Measurements from ENCODE around the gene BCR. TPM values are rescaled to one million over a fixed set of nuclear protein-coding genes. Genes with fewer than 3 reads are reported as not detected.

Gene BCR
- total and polyA plus RNA-seq, 2 of the 8 experiments (the other 6 are each of a cell fraction or from before 2014, with no cell fraction given) = 66.7 to 130 TPM

- Histone ChIP-seq H4K91ac (replicated peaks; ENCODE audit: insufficient read length, low read length) (no peak overlapping the region), H2BK20ac (ENCODE audit: low read length) (peak overlapping the region; percentile 74; the same call in 1 of the 2 replicates), H3K27ac (ENCODE audit: low read depth, low read length) (no peak overlapping the region), H3K9ac (replicated peaks in 1 of 4; ENCODE audit: extremely low read depth in 1 of 4, low read depth in 3 of 4, low read length in 3 of 4) (no peak overlapping the region), H3K4me1 (replicated peaks in 1 of 4; ENCODE audit: control insufficient read depth in 3 of 4, insufficient read depth in 4 of 4, low read length in 3 of 4) (peaks cover 5 to 58% (median 30%) of the 10 kb centered on the region in 4 experiments), H3K18ac (ENCODE audit: extremely low read depth, low read length) (peak overlapping the region; percentile 17; the same call in 1 of the 2 replicates), H3K56ac (replicated peaks; ENCODE audit: insufficient read length, low read depth, low read length) (no peak overlapping the region), H3K4ac (replicated peaks; ENCODE audit: insufficient read length, low read depth, low read length) (no peak overlapping the region), H3K36me3 (ENCODE audit: control insufficient read depth in 2 of 4, insufficient read depth in 4 of 4, low read length in 3 of 4) (peaks cover 0 to 2% (median 0%) of the 10 kb centered on the region in 4 experiments; a peak in 1 of 8 replicates), H3K79me1 (ENCODE audit: low read depth, low read length) (peaks cover 52% of the 10 kb centered on the region), H2BK120ac (replicated peaks; ENCODE audit: low read depth, low read length) (no peak overlapping the region), H3K4me2 (ENCODE audit: insufficient read depth in 1 of 2, low read depth in 2 of 2, low read length in 2 of 2) (no peak overlapping the region), H3K23ac (ENCODE audit: insufficient read length) (no peak overlapping the region), H2AFZ (ENCODE audit: low read length) (no peak overlapping the region), H3K79me2 (ENCODE audit: control insufficient read depth in 1 of 2, insufficient read depth in 2 of 2, low read length in 2 of 2) (peaks cover 26 to 100% of the 10 kb centered on the region in 2 experiments), H2BK12ac (ENCODE audit: low read depth, low read length) (no peak overlapping the region), H4K5ac (ENCODE audit: insufficient read length, low read depth, low read length) (no peak overlapping the region), H3K23me2 (ENCODE audit: low read depth, low read length) (no peaks in the 10 kb centered on the region), H3K27me3 (replicated peaks in 1 of 4; ENCODE audit: control insufficient read depth in 3 of 4, extremely low read depth in 1 of 4, insufficient read depth in 3 of 4, low read length in 3 of 4) (no peaks in the 10 kb centered on the region), H2BK15ac (ENCODE audit: low read length) (peak overlapping the region; percentile 12; the same call in 1 of the 2 replicates), H2AK5ac (ENCODE audit: low read depth, low read length) (no peak overlapping the region; the same call in 1 of the 2 replicates), H4K20me1 (replicated peaks in 1 of 2; ENCODE audit: control insufficient read depth in 1 of 2, insufficient read depth in 2 of 2, low read length in 2 of 2) (peaks cover 47 to 71% of the 10 kb centered on the region in 2 experiments), H3K14ac (ENCODE audit: insufficient read length) (no peak overlapping the region), H3K9me3 (ENCODE audit: insufficient read depth in 2 of 2, low read depth in 1 of 2, low read length in 1 of 2) (no peaks in the 10 kb centered on the region), H3K4me3 (ENCODE audit: extremely low read depth in 1 of 4, insufficient read depth in 2 of 4, low read depth in 3 of 4, low read length in 4 of 4) (no peak overlapping the region), H2BK5ac (ENCODE audit: low read depth, low read length) (peak overlapping the region; percentile 92; the same call in 1 of the 2 replicates), H4K8ac (ENCODE audit: extremely low read depth, insufficient read depth, low read length) (no peak overlapping the region)
- no peak for FAIRE-seq
- ChIA-PET CTCF (ENCODE audit: partially characterized antibody) (interaction anchor here (0.9 to 3.6 kb wide), 11 partner anchors 10 to 62 kb away, joined by 3 to 16 read pairs (median 5); no protein-coding TSS in a partner anchor), POLR2A (ENCODE audit: partially characterized antibody) (interaction anchor here (1.0 to 1.5 kb wide), 4 partner anchors 10 to 30 kb away, joined by 3 to 4 read pairs (median 3); no protein-coding TSS in a partner anchor)
- no peak for DNase-seq (ENCODE audit: low read depth in 1 of 2, low spot score in 2 of 2)
- WGBS, 2 experiments (ENCODE audit: extremely low coverage in 1 of 2, insufficient coverage in 1 of 2, insufficient read length in 1 of 2, insufficient replicate concordance in 2 of 2, low coverage in 1 of 2, low lambda C conversion rate in 2 of 2, missing lambda C conversion rate in 1 of 2) = 93% methylated on average over 10 of the region's 10 CpGs; no CpG with 5 or more reads in 1 of the 2 experiments
- no peak for TF ChIP-seq MAFK (IDR thresholded peaks at IDR 0.05; ENCODE audit: low read depth, low read length)
- TF ChIP-seq EGR1 (IDR thresholded peaks at IDR 0.05; ENCODE audit: borderline replicate concordance, low read depth, low read length) = no peak
- no peak for TF ChIP-seq RXRA (IDR thresholded peaks at IDR 0.05; ENCODE audit: insufficient read depth, low read depth, low read length)
- TF ChIP-seq CBX5 (IDR thresholded peaks at IDR 0.05; ENCODE audit: low read depth, low read length) = no peak
- no peak for TF ChIP-seq NRF1 (IDR thresholded peaks at IDR 0.05; ENCODE audit: low read depth, low read length)
- no peak for TF ChIP-seq CTBP2 (IDR thresholded peaks at IDR 0.05; ENCODE audit: borderline replicate concordance, insufficient read depth, insufficient read length, low read length)
- TF ChIP-seq TBP (IDR thresholded peaks at IDR 0.05; ENCODE audit: low read depth, low read length) = no peak
- TF ChIP-seq POLR2AphosphoS5 (IDR thresholded peaks at IDR 0.05; ENCODE audit: low read depth, low read length) = no peak
- no peak for TF ChIP-seq CHD1 (IDR thresholded peaks at IDR 0.05; ENCODE audit: low read depth, low read length)
Observed at GRCh38 chr22:23219317-23219716, 39.0 kb downstream of the BCR start.

Data from H1 (cell line).